Epithelial cell of proximal tubule (primary cell): ENCODE results near the gene TMEM30A. TPM values are rescaled to one million over a fixed set of nuclear protein-coding genes. Genes with fewer than 3 reads are reported as not detected.

Experiments used
- DNase-seq: peaks from one replicate; pipeline ENCODE4 v3.0.0-alpha.2; 2011; ENCODE audit warnings: low read depth
- H3K4me3 ChIP-seq: 2 replicates; pipeline ENCODE4 v1.5.1; 2011; ENCODE audit warnings: low read depth, mild to moderate bottlenecking, low read length
- total RNA-seq: library from RNA; depleted of rRNA; stranded (reverse); fragments of >200 nt; gene quantifications from 2 replicates; pipeline ENCODE4 v1.2.3, GENCODE V29; 2015
- TF ChIP-seq, protein P1 (sequence below): conservative IDR thresholded peaks from 2 replicates; pipeline ENCODE4 v1.5.1; 2012; ENCODE audit warnings: low read depth, mild to moderate bottlenecking, low read length

TMEM30A gene
- total RNA-seq, 1 donor from 2014 or later, result 73.1 TPM

DNA sequence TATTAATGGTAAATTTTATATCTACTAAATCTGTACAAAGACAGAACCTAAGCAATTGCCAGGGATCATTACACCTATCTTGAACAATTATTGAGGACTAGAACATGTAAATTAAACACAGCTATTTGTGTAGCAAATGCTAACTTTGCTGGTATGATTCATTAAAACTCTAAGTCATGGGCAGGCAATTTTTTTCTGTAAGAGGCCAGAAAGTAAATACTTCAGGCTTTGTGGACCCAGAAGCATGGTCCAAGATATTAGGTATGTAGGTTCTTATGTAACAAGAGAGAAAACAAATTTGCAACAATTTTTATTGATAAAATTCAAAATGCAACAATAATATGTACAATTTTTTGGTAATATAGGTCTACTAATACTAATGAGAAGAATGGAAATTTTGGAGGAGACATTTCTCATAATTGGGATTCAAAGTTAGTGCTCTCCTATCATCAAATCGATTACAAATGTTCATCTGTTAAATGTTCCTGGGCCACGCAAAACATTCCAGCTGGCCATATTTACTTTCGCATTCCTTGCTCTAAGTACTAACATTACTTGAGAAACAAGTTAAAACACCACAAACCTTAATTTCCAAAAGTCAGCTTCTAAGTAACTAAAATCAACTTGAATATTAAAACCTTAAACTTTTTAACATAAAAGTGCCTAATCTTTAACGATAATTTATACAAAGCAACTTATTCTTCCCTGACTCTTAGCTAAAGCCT is 4.3 kb downstream of the TMEM30A start:
- DNase-seq, result no peak
- H3K4me3 ChIP-seq, result peak overlapping the region; percentile 77

DNA sequence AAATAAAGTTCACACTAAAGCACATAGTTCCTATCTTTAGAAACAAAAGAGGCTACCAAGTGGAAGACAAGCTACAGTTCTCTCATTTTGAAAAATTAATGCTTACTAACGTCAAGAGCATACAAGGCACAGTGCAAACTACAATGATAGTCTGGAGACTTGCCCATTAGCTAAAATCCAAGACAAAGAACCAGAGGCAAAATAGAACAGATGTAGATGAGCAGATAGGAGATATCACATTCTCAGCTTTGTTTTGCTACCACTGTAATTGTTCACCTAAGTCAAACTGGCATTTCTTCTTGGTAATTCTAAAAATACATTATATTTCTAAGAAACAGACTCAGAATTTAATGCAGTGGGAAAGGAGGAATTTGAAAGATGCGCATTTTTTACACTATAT is 5.2 kb downstream of the TMEM30A start:
- DNase-seq, result no peak
- TF ChIP-seq, protein P1, sequence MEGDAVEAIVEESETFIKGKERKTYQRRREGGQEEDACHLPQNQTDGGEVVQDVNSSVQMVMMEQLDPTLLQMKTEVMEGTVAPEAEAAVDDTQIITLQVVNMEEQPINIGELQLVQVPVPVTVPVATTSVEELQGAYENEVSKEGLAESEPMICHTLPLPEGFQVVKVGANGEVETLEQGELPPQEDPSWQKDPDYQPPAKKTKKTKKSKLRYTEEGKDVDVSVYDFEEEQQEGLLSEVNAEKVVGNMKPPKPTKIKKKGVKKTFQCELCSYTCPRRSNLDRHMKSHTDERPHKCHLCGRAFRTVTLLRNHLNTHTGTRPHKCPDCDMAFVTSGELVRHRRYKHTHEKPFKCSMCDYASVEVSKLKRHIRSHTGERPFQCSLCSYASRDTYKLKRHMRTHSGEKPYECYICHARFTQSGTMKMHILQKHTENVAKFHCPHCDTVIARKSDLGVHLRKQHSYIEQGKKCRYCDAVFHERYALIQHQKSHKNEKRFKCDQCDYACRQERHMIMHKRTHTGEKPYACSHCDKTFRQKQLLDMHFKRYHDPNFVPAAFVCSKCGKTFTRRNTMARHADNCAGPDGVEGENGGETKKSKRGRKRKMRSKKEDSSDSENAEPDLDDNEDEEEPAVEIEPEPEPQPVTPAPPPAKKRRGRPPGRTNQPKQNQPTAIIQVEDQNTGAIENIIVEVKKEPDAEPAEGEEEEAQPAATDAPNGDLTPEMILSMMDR, result no peak
- peak overlapping the region; percentile 26 for H3K4me3 ChIP-seq

More for the DNA sequence above, 4.3 kb downstream of the TMEM30A start:
- TF ChIP-seq, protein P1, result no peak

DNA sequence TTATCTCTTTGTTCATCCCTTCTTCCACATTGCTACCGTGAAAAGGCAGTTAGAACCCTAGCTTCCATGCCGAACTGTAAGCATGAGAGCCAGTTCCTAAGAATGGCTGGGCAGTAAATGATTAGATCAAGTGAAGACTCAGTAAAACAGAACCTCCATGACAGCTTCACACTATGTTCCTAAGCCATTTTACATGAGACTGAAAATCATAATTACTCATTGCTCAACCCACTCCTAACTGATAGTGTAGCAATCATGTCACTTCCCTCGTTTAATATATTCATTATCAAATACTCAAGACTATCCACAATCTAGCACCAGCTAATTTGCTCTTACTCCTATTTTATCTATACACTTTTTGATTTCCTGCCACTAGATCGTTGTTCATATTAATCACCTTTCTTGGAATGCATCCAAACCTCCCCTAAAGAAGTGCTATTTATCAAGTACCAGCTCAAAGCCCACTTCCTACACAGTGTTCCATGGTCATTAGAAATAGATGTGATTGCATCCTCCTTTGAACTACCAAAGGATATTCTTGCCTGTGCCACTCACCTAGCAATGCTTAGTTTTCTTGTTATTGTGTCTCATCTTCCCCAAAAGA is 6.0 kb downstream of the TMEM30A start:
- no peak overlapping the region for H3K4me3 ChIP-seq
- TF ChIP-seq, protein P1, result no peak
- DNase-seq, result no peak

DNA sequence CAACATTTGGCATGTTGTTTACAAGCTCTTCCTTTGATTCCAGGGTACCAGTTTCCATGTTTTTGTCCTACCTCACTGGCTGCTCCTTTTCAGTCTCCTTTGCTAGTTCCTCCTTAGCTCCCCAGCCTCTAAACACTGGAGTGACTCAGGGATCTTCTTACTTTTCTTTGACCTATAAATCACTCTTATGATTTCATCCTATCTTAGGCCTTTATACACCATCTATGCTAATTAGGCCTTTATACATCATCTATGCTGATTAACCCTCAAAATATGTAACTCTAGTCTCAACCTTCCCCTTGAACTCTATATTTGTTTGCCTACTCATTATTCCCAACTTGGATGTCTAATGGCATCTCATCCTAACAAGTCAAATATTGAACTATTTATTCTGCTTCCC is 9.5 kb downstream of the TMEM30A start:
- TF ChIP-seq, protein P1, result no peak
- DNase-seq, result no peak
- H3K4me3 ChIP-seq, result no peak overlapping the region

DNA sequence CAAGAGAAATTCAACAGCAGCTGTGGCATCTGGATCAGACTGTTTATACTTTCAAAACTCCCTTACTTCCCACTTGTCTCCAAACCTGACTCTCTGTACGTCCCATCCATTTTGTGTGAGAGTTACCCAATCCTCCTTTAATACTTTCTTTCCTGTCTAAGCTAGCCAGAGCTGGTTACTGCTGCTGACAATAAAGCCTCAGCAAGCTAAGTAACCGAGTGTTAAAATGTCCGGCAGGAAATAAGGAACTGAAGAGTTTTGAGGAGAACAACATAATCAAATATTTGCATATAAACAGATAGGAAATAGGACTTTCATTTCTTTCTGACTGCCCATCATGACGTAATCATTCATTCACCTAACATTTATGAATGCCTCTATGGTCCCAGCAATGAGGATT is 11.6 kb downstream of the TMEM30A start:
- no peak for DNase-seq
- TF ChIP-seq, protein P1, result no peak
- H3K4me3 ChIP-seq, result no peak overlapping the region

DNA sequence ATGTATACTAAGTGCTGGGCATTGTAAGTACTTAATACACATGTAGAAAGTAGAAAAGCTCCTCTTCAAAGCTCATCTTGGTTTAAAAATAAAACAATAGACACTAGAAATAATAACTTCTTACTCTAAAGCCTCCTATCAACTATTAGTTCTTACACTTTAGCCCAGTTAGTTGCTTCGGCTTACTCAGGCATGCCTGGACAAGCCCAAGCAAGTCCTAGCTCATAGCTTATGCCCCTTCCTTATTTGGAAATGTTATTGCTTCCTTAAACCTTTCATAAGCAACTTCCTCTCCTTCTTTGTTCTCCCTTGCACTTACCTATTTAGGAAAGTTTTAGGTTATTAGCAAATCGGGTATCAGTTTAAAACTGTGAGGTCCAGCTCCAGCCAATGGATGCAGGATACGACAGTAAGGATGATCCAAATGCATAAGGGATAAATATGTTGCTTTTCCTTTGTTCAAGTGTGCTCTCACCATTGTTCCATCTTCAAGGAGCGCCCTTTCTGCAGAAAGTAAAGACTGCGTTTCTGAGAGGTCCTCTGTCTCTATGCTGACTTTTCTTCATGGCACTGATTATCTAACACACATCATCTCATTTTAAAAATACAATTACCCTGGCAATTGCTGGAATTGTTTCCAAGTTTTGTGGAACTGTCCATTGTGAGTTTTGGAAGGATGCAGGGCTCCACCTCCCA is 12.3 kb downstream of the TMEM30A start:
- TF ChIP-seq, protein P1, result no peak
- H3K4me3 ChIP-seq, result no peak overlapping the region
- DNase-seq, result no peak
